SK-N-SH (cell line): ENCODE data around the gene KIF1A.

Experiments used
- RAD21 ChIP-seq: IDR thresholded peaks from 2 replicates; pipeline ENCODE4 v1.6.1; 2012; ENCODE audit warnings: mild to moderate bottlenecking, low read length
- TEAD4 ChIP-seq: IDR thresholded peaks from 2 replicates; pipeline ENCODE4 v1.4.0; 2012; ENCODE audit warnings: mild to moderate bottlenecking, borderline replicate concordance; ENCODE audit not compliant: insufficient read depth
- TF ChIP-seq, protein P1 (sequence below): IDR thresholded peaks from 2 replicates; pipeline ENCODE4 v1.6.1; 2012; ENCODE audit warnings: mild to moderate bottlenecking, low read depth, low read length, moderate library complexity
- TF ChIP-seq, protein P2 (sequence below): IDR thresholded peaks from 2 replicates; pipeline ENCODE4 v1.4.0; 2012; ENCODE audit warnings: low read depth

DNA sequence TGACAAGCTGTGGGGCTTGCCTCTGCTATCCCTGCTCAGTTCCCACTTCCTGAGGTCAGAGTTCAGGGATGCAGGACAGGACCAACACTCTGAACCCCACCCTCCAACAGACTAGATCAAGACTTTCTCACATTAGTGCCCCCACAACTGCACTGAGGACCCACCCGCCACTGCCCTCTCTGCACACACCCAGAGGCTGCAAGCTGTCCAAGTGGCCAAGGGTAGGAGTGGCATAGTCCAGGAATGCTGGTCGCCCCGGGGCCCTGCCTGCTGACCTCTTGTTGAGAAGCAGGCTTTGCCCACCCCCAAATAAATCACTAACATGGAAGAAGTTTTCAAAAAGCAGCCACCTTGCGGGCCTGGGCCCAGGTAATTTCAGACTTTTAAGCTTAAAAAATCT lies 5.5 kb upstream of the KIF1A start:
- TF ChIP-seq TEAD4 = no peak
- TF ChIP-seq, protein P1, sequence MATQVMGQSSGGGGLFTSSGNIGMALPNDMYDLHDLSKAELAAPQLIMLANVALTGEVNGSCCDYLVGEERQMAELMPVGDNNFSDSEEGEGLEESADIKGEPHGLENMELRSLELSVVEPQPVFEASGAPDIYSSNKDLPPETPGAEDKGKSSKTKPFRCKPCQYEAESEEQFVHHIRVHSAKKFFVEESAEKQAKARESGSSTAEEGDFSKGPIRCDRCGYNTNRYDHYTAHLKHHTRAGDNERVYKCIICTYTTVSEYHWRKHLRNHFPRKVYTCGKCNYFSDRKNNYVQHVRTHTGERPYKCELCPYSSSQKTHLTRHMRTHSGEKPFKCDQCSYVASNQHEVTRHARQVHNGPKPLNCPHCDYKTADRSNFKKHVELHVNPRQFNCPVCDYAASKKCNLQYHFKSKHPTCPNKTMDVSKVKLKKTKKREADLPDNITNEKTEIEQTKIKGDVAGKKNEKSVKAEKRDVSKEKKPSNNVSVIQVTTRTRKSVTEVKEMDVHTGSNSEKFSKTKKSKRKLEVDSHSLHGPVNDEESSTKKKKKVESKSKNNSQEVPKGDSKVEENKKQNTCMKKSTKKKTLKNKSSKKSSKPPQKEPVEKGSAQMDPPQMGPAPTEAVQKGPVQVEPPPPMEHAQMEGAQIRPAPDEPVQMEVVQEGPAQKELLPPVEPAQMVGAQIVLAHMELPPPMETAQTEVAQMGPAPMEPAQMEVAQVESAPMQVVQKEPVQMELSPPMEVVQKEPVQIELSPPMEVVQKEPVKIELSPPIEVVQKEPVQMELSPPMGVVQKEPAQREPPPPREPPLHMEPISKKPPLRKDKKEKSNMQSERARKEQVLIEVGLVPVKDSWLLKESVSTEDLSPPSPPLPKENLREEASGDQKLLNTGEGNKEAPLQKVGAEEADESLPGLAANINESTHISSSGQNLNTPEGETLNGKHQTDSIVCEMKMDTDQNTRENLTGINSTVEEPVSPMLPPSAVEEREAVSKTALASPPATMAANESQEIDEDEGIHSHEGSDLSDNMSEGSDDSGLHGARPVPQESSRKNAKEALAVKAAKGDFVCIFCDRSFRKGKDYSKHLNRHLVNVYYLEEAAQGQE = no peak
- TF ChIP-seq, protein P2, sequence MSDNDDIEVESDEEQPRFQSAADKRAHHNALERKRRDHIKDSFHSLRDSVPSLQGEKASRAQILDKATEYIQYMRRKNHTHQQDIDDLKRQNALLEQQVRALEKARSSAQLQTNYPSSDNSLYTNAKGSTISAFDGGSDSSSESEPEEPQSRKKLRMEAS = no peak
- TF ChIP-seq RAD21 = no peak
